Prostate gland (tissue), 2 donors: ENCODE measurements around the gene PEX11G.
A peak's percentile ranks its signal among the peaks of the same experiment; 100 is the strongest.

Source experiments
- CTCF ChIP-seq, 4 experiments: fragments of 200-600 bp in 2 of 4; fragments of 450-650 bp in 2 of 4; sonication (generic) in 2 of 4; IDR thresholded peaks; 1 replicate in 3 of 4; 2 replicates in 1 of 4; pipeline ENCODE4 v1.5.1; 2016 to 2019; ENCODE audit warnings: antibody characterized with exemption in 4 of 4, mild to moderate bottlenecking in 2 of 4, moderate library complexity in 2 of 4
- POLR2A ChIP-seq: fragments of 450-650 bp; IDR thresholded peaks from one replicate; pipeline ENCODE4 v1.6.1; 2016; ENCODE audit warnings: antibody characterized with exemption, mild to moderate bottlenecking

- TF ChIP-seq CTCF (IDR thresholded peaks at IDR 0.05): peak in 1 of 4 experiments; percentile 6
- TF ChIP-seq POLR2A: no peak
These were observed 44.5 kb upstream of the PEX11G start for GRCh38 chr19:7533281-7533885.
